NOMO-1 treated with dmso at 0.1 percent for 144 hours (cell line): Measurements from ENCODE around the gene TAS2R1.
"Not testable (repeated sequence)": the region's sequence is repeated elsewhere in the genome, so short reads cannot be mapped to it uniquely, and the experiment has no call there.

Experiments used
- DNase-seq: peaks from one replicate; lab custom pipeline; 2025; ENCODE audit not compliant: unreplicated experiment; lab: John Stamatoyannopoulos, UW

Gene TAS2R1

GRCh38 chr5:9623661-9624060, 6.5 kb downstream of the TAS2R1 start:
- no peak for DNase-seq

- no peak for DNase-seq
Measured at GRCh38 chr5:9622971-9623421, 7.2 kb downstream of the TAS2R1 start.

- no peak for DNase-seq
Measured at GRCh38 chr5:9621379-9621903, 8.7 kb downstream of the TAS2R1 start.

GRCh38 chr5:9619331-9620092, 10.6 kb downstream of the TAS2R1 start:
- no peak for DNase-seq

- DNase-seq: no peak
Measured at GRCh38 chr5:9617739-9618504, 12.2 kb downstream of the TAS2R1 start.

- no peak for DNase-seq
Measured at GRCh38 chr5:9617221-9617620, 12.9 kb downstream of the TAS2R1 start.

GRCh38 chr5:9615331-9615730, 14.8 kb downstream of the TAS2R1 start:
- no peak for DNase-seq

- no peak for DNase-seq
Measured at GRCh38 chr5:9613360-9613759, 16.8 kb downstream of the TAS2R1 start.

GRCh38 chr5:9610969-9611368, 19.2 kb downstream of the TAS2R1 start:
- DNase-seq: no peak

GRCh38 chr5:9610364-9610763, 19.8 kb downstream of the TAS2R1 start:
- no peak for DNase-seq

GRCh38 chr5:9608093-9608492, 22.1 kb downstream of the TAS2R1 start:
- no peak for DNase-seq

GRCh38 chr5:9605041-9605838, 24.9 kb downstream of the TAS2R1 start:
- no peak for DNase-seq

- no peak for DNase-seq
Measured at GRCh38 chr5:9604416-9604815, 25.7 kb downstream of the TAS2R1 start.

- DNase-seq: no peak
Measured at GRCh38 chr5:9601055-9601739, 29.0 kb downstream of the TAS2R1 start.

- DNase-seq: no peak
Measured at GRCh38 chr5:9599391-9599790, 30.8 kb downstream of the TAS2R1 start.

- DNase-seq: not testable (repeated sequence)
Measured at GRCh38 chr5:9598329-9598728, 31.8 kb downstream of the TAS2R1 start.

GRCh38 chr5:9597322-9597721, 32.8 kb downstream of the TAS2R1 start:
- DNase-seq: not testable (repeated sequence)

GRCh38 chr5:9596824-9597223, 33.3 kb downstream of the TAS2R1 start:
- DNase-seq: no peak

GRCh38 chr5:9596171-9596780, 33.9 kb downstream of the TAS2R1 start:
- DNase-seq: no peak

- no peak for DNase-seq
Measured at GRCh38 chr5:9594913-9595312, 35.2 kb downstream of the TAS2R1 start.
